Measurements from ENCODE around the gene NEGR1.

DNA sequence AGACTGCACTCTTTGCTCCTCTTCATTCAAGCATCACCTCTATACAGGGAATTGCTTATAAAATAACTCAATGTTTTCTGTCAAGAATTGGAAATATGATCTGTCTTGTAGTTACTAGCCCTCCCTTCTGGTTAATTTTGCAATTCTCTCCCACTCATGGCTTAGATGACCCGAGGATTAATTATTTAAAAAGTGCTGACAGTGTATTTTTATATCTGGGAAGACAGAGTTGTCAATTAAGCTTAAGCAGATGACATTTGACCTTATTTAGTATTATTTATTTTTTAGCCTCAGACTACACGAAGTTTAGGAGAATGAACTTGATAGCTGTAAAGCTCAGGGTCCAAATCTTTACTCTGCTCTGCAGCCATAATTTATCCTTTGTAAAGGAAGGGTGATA lies 538.5 kb downstream of the NEGR1 start:
- TF ChIP-seq, protein P1, sequence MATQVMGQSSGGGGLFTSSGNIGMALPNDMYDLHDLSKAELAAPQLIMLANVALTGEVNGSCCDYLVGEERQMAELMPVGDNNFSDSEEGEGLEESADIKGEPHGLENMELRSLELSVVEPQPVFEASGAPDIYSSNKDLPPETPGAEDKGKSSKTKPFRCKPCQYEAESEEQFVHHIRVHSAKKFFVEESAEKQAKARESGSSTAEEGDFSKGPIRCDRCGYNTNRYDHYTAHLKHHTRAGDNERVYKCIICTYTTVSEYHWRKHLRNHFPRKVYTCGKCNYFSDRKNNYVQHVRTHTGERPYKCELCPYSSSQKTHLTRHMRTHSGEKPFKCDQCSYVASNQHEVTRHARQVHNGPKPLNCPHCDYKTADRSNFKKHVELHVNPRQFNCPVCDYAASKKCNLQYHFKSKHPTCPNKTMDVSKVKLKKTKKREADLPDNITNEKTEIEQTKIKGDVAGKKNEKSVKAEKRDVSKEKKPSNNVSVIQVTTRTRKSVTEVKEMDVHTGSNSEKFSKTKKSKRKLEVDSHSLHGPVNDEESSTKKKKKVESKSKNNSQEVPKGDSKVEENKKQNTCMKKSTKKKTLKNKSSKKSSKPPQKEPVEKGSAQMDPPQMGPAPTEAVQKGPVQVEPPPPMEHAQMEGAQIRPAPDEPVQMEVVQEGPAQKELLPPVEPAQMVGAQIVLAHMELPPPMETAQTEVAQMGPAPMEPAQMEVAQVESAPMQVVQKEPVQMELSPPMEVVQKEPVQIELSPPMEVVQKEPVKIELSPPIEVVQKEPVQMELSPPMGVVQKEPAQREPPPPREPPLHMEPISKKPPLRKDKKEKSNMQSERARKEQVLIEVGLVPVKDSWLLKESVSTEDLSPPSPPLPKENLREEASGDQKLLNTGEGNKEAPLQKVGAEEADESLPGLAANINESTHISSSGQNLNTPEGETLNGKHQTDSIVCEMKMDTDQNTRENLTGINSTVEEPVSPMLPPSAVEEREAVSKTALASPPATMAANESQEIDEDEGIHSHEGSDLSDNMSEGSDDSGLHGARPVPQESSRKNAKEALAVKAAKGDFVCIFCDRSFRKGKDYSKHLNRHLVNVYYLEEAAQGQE (IDR thresholded peaks at IDR 0.05): no peak
- TF ChIP-seq YY1 (IDR thresholded peaks at IDR 0.05): no peak
- TF ChIP-seq, protein P2, sequence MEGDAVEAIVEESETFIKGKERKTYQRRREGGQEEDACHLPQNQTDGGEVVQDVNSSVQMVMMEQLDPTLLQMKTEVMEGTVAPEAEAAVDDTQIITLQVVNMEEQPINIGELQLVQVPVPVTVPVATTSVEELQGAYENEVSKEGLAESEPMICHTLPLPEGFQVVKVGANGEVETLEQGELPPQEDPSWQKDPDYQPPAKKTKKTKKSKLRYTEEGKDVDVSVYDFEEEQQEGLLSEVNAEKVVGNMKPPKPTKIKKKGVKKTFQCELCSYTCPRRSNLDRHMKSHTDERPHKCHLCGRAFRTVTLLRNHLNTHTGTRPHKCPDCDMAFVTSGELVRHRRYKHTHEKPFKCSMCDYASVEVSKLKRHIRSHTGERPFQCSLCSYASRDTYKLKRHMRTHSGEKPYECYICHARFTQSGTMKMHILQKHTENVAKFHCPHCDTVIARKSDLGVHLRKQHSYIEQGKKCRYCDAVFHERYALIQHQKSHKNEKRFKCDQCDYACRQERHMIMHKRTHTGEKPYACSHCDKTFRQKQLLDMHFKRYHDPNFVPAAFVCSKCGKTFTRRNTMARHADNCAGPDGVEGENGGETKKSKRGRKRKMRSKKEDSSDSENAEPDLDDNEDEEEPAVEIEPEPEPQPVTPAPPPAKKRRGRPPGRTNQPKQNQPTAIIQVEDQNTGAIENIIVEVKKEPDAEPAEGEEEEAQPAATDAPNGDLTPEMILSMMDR (IDR thresholded peaks at IDR 0.05; ENCODE audit: low read depth, low read length, missing input control): no peak
- TF ChIP-seq GABPA (IDR thresholded peaks at IDR 0.05 in 1 of 2, conservative IDR thresholded peaks at IDR 0.05 in 1 of 2): no peak
- TF ChIP-seq, protein P3, sequence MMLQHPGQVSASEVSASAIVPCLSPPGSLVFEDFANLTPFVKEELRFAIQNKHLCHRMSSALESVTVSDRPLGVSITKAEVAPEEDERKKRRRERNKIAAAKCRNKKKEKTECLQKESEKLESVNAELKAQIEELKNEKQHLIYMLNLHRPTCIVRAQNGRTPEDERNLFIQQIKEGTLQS (IDR thresholded peaks at IDR 0.05): no peak
- TF ChIP-seq RAD21 (IDR thresholded peaks at IDR 0.05): no peak
- TF ChIP-seq SP1 (IDR thresholded peaks at IDR 0.05): no peak
- TF ChIP-seq, protein P4, sequence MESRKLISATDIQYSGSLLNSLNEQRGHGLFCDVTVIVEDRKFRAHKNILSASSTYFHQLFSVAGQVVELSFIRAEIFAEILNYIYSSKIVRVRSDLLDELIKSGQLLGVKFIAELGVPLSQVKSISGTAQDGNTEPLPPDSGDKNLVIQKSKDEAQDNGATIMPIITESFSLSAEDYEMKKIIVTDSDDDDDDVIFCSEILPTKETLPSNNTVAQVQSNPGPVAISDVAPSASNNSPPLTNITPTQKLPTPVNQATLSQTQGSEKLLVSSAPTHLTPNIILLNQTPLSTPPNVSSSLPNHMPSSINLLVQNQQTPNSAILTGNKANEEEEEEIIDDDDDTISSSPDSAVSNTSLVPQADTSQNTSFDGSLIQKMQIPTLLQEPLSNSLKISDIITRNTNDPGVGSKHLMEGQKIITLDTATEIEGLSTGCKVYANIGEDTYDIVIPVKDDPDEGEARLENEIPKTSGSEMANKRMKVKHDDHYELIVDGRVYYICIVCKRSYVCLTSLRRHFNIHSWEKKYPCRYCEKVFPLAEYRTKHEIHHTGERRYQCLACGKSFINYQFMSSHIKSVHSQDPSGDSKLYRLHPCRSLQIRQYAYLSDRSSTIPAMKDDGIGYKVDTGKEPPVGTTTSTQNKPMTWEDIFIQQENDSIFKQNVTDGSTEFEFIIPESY (IDR thresholded peaks at IDR 0.05): no peak
- TF ChIP-seq EGR1 (IDR thresholded peaks at IDR 0.05; ENCODE audit: low read depth in 2 of 2): no peak
- TF ChIP-seq RXRA (IDR thresholded peaks at IDR 0.05): no peak
